Measurements from ENCODE around the gene MARK1. TPM values are rescaled to one million over a fixed set of nuclear protein-coding genes. Genes with fewer than 3 reads are reported as not detected.

The MARK1 gene
- total and polyA plus RNA-seq, 2 donors (not counting 1 experiment from before 2014, with no cell fraction given): 0.99 to 1.1 TPM

- Histone ChIP-seq H3K27me3 (ENCODE audit: control insufficient read depth, insufficient read depth, low read length) (no peaks in the 10 kb centered on the region), H2AFZ (ENCODE audit: low read length) (no peak overlapping the region), H3K4me1 (ENCODE audit: control insufficient read depth, extremely low read depth, insufficient read depth, low read length) (no peaks in the 10 kb centered on the region), H3K9me3 (ENCODE audit: control insufficient read depth, insufficient read depth, low read depth, low read length) (no peaks in the 10 kb centered on the region), H3K79me2 (ENCODE audit: control insufficient read depth, insufficient read depth, low read length) (no peaks in the 10 kb centered on the region), H4K20me1 (ENCODE audit: control insufficient read depth, extremely low read depth, insufficient read depth, low read length) (no peaks in the 10 kb centered on the region), H3K27ac (ENCODE audit: insufficient read depth, low read length) (no peak overlapping the region), H3K4me3 (replicated peaks in 1 of 4; ENCODE audit: control extremely low read depth in 1 of 4, insufficient read depth in 1 of 4, low read depth in 3 of 4, low read length in 4 of 4) (no peak overlapping the region), H3K36me3 (ENCODE audit: control insufficient read depth, insufficient read depth, low read length) (no peaks in the 10 kb centered on the region), H3K9ac (ENCODE audit: insufficient read depth, low read length) (no peak overlapping the region), H3K4me2 (ENCODE audit: extremely low read depth, insufficient read depth, low read length) (no peak overlapping the region)
- TF ChIP-seq EZH2 (IDR thresholded peaks at IDR 0.05; ENCODE audit: low read length, missing control alignments) (no peak), CTCF (conservative IDR thresholded peaks at IDR 0.05 in 1 of 2, IDR thresholded peaks at IDR 0.05 in 1 of 2; ENCODE audit: low read depth in 1 of 2, low read length in 2 of 2) (no peak)
- no peak for DNase-seq (ENCODE audit: low read depth in 2 of 2)
These were observed 16.8 kb upstream of the MARK1 start for GRCh38 chr1:220511179-220511578.

- H3K36me3 ChIP-seq (ENCODE audit: control insufficient read depth, insufficient read depth, low read length): no peaks in the 10 kb centered on the region
- no peak for DNase-seq (ENCODE audit: low read depth in 2 of 2)
- no peak overlapping the region for H2AFZ ChIP-seq (ENCODE audit: low read length)
- H3K27ac ChIP-seq (ENCODE audit: insufficient read depth, low read length): no peak overlapping the region
- H3K4me1 ChIP-seq (ENCODE audit: control insufficient read depth, extremely low read depth, insufficient read depth, low read length): no peaks in the 10 kb centered on the region
- no peaks in the 10 kb centered on the region for H3K79me2 ChIP-seq (ENCODE audit: control insufficient read depth, insufficient read depth, low read length)
- H3K9me3 ChIP-seq (ENCODE audit: control insufficient read depth, insufficient read depth, low read depth, low read length): no peaks in the 10 kb centered on the region
- no peaks in the 10 kb centered on the region for H4K20me1 ChIP-seq (ENCODE audit: control insufficient read depth, extremely low read depth, insufficient read depth, low read length)
- H3K4me3 ChIP-seq (replicated peaks in 1 of 4; ENCODE audit: control extremely low read depth in 1 of 4, insufficient read depth in 1 of 4, low read depth in 3 of 4, low read length in 4 of 4): no peak overlapping the region
- H3K27me3 ChIP-seq (ENCODE audit: control insufficient read depth, insufficient read depth, low read length): no peaks in the 10 kb centered on the region
- TF ChIP-seq CTCF (conservative IDR thresholded peaks at IDR 0.05 in 1 of 2, IDR thresholded peaks at IDR 0.05 in 1 of 2; ENCODE audit: low read depth in 1 of 2, low read length in 2 of 2) (peak in 1 of 2 donors; percentile 17), EZH2 (IDR thresholded peaks at IDR 0.05; ENCODE audit: low read length, missing control alignments) (no peak)
- no peak overlapping the region for H3K4me2 ChIP-seq (ENCODE audit: extremely low read depth, insufficient read depth, low read length)
- H3K9ac ChIP-seq (ENCODE audit: insufficient read depth, low read length): no peak overlapping the region
These were observed 16.2 kb upstream of the MARK1 start for GRCh38 chr1:220511785-220512184.

GRCh38 chr1:220513834-220514233 lies 14.1 kb upstream of the MARK1 start:
- Histone ChIP-seq H3K4me3 (replicated peaks in 1 of 4; ENCODE audit: control extremely low read depth in 1 of 4, insufficient read depth in 1 of 4, low read depth in 3 of 4, low read length in 4 of 4) (no peak overlapping the region), H3K9me3 (ENCODE audit: control insufficient read depth, insufficient read depth, low read depth, low read length) (no peaks in the 10 kb centered on the region), H3K9ac (ENCODE audit: insufficient read depth, low read length) (no peak overlapping the region), H3K4me1 (ENCODE audit: control insufficient read depth, extremely low read depth, insufficient read depth, low read length) (no peaks in the 10 kb centered on the region), H4K20me1 (ENCODE audit: control insufficient read depth, extremely low read depth, insufficient read depth, low read length) (no peaks in the 10 kb centered on the region), H2AFZ (ENCODE audit: low read length) (no peak overlapping the region), H3K4me2 (ENCODE audit: extremely low read depth, insufficient read depth, low read length) (no peak overlapping the region), H3K36me3 (ENCODE audit: control insufficient read depth, insufficient read depth, low read length) (no peaks in the 10 kb centered on the region), H3K79me2 (ENCODE audit: control insufficient read depth, insufficient read depth, low read length) (no peaks in the 10 kb centered on the region), H3K27ac (ENCODE audit: insufficient read depth, low read length) (no peak overlapping the region), H3K27me3 (ENCODE audit: control insufficient read depth, insufficient read depth, low read length) (no peaks in the 10 kb centered on the region)
- no peak for TF ChIP-seq EZH2 (IDR thresholded peaks at IDR 0.05; ENCODE audit: low read length, missing control alignments)
- no peak for TF ChIP-seq CTCF (conservative IDR thresholded peaks at IDR 0.05 in 1 of 2, IDR thresholded peaks at IDR 0.05 in 1 of 2; ENCODE audit: low read depth in 1 of 2, low read length in 2 of 2)
- DNase-seq (ENCODE audit: low read depth in 2 of 2): no peak
